ENCODE data around the gene C3orf20.

DNA sequence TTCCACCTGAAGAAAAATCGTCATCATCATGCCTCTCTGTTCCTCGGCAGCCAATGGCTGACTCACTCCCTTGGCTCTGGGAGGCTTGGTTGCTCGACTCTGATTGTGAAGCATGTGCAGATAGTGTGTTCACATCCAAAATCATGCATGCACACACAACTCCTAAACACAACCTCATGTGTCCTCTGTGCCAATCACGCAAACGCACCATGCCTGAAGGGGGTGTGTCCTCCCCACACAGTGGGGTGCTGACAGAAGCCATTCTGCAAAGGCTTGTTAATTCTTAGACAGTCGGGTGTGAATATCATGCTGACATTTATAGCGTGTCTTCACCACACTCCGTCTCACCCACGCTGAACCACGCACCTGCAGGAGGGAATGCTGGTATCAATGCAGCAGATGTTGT, 34.8 kb upstream of the C3orf20 start:
- TF ChIP-seq, protein P1, sequence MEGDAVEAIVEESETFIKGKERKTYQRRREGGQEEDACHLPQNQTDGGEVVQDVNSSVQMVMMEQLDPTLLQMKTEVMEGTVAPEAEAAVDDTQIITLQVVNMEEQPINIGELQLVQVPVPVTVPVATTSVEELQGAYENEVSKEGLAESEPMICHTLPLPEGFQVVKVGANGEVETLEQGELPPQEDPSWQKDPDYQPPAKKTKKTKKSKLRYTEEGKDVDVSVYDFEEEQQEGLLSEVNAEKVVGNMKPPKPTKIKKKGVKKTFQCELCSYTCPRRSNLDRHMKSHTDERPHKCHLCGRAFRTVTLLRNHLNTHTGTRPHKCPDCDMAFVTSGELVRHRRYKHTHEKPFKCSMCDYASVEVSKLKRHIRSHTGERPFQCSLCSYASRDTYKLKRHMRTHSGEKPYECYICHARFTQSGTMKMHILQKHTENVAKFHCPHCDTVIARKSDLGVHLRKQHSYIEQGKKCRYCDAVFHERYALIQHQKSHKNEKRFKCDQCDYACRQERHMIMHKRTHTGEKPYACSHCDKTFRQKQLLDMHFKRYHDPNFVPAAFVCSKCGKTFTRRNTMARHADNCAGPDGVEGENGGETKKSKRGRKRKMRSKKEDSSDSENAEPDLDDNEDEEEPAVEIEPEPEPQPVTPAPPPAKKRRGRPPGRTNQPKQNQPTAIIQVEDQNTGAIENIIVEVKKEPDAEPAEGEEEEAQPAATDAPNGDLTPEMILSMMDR (IDR thresholded peaks at IDR 0.05) = no peak
- no peak for TF ChIP-seq POLR2A (IDR thresholded peaks at IDR 0.05)

All from esophagus squamous epithelium (tissue), 4 donors.